Measurements from ENCODE around the gene ACVR1B. TPM values are rescaled to one million over a fixed set of nuclear protein-coding genes. Genes with fewer than 3 reads are reported as not detected.
A peak's percentile ranks its signal among the peaks of the same experiment; 100 is the strongest.
"Not testable (repeated sequence)": the region's sequence is repeated elsewhere in the genome, so short reads cannot be mapped to it uniquely, and the experiment has no call there.

Gene ACVR1B
- total RNA-seq, 1 experiment from 2014 or later, result 13.4 TPM

- Histone ChIP-seq H3K9me2 (ENCODE audit: insufficient read depth) (no peaks in the 10 kb centered on the region), H3K36me3 (ENCODE audit: low read depth) (no peaks in the 10 kb centered on the region), H3K27ac (no peak overlapping the region), H4K20me1 (ENCODE audit: insufficient read depth) (peaks cover 13% of the 10 kb centered on the region; the same call in 1 of the 2 replicates), H3F3A (ENCODE audit: insufficient read depth, low read depth) (peaks cover 6% of the 10 kb centered on the region; the same call in 1 of the 2 replicates), H3K4me3 (no peak overlapping the region), H3K9me3 (ENCODE audit: insufficient read depth, low read depth) (no peaks in the 10 kb centered on the region), H2AFZ (no peak overlapping the region), H3K4me2 (no peak overlapping the region), H3K27me3 (ENCODE audit: insufficient read depth, low read depth) (no peaks in the 10 kb centered on the region), H3K4me1 (replicated peaks; ENCODE audit: insufficient read depth) (no peaks in the 10 kb centered on the region), H3K79me2 (ENCODE audit: low read depth) (no peaks in the 10 kb centered on the region)
- TF ChIP-seq, protein P1, sequence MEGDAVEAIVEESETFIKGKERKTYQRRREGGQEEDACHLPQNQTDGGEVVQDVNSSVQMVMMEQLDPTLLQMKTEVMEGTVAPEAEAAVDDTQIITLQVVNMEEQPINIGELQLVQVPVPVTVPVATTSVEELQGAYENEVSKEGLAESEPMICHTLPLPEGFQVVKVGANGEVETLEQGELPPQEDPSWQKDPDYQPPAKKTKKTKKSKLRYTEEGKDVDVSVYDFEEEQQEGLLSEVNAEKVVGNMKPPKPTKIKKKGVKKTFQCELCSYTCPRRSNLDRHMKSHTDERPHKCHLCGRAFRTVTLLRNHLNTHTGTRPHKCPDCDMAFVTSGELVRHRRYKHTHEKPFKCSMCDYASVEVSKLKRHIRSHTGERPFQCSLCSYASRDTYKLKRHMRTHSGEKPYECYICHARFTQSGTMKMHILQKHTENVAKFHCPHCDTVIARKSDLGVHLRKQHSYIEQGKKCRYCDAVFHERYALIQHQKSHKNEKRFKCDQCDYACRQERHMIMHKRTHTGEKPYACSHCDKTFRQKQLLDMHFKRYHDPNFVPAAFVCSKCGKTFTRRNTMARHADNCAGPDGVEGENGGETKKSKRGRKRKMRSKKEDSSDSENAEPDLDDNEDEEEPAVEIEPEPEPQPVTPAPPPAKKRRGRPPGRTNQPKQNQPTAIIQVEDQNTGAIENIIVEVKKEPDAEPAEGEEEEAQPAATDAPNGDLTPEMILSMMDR (conservative IDR thresholded peaks at IDR 0.05), result no peak
- no peak for TF ChIP-seq EZH2 (IDR thresholded peaks at IDR 0.05; ENCODE audit: low read depth)
- BruUV-seq (replicated peaks), result no TSS peak
- CTCF ChIA-PET, result interaction anchor here (0.7 to 1.2 kb wide), 2 partner anchors 82 to 1014 kb away, joined by 3 to 5 read pairs; no protein-coding TSS in a partner anchor
- DNase-seq, result no peak
- POLR2A ChIA-PET (ENCODE audit: unreplicated experiment), result no interaction called here
- intact Hi-C loops (cut with micrococcal nuclease; ENCODE audit: unreplicated experiment), result no loop called here
Measured at GRCh38 chr12:51977320-51977753, 25.8 kb downstream of the ACVR1B start.

DNA sequence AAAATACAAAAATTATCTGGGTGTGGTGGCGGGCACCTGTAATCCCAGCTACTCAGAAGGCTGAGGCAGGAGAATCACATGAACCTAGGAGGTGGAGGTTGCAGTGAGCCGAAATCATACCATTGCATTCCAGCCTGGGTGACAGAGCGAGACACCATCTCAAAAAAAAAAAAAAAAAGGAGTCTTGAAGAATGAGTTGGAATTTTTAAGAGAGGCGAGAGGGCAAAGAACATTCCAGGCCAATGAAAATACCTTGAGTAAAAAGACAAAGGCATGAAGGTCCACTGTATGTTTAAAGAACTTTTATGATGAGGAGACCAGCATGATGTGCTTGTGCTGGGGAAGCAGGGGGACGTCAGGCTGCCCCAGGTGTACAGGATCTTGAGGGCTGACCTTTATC lies 27.8 kb downstream of the ACVR1B start:
- H3F3A ChIP-seq (ENCODE audit: insufficient read depth, low read depth); H3K4me1 ChIP-seq (replicated peaks; ENCODE audit: insufficient read depth); H3K9me2 ChIP-seq (ENCODE audit: insufficient read depth); H3K9me3 ChIP-seq (ENCODE audit: insufficient read depth, low read depth); POLR2A ChIA-PET (ENCODE audit: unreplicated experiment); H3K79me2 ChIP-seq (ENCODE audit: low read depth); H3K4me2 ChIP-seq; H3K36me3 ChIP-seq (ENCODE audit: low read depth); intact Hi-C loops (cut with micrococcal nuclease; ENCODE audit: unreplicated experiment); H3K27ac ChIP-seq; H3K27me3 ChIP-seq (ENCODE audit: insufficient read depth, low read depth); H2AFZ ChIP-seq; BruUV-seq (replicated peaks); DNase-seq; H3K4me3 ChIP-seq; H4K20me1 ChIP-seq (ENCODE audit: insufficient read depth): not testable (repeated sequence)
- CTCF ChIA-PET, result interaction anchor here (0.6 kb wide), 1 partner anchor 85 kb away, joined by 5 read pairs; no protein-coding TSS in a partner anchor

- no peak overlapping the region for H2AFZ ChIP-seq
- no TSS peak for BruUV-seq (replicated peaks)
- H3K9me2 ChIP-seq (ENCODE audit: insufficient read depth), result no peaks in the 10 kb centered on the region
- no peaks in the 10 kb centered on the region for H3K4me1 ChIP-seq (replicated peaks; ENCODE audit: insufficient read depth)
- H3K4me2 ChIP-seq, result no peak overlapping the region
- TF ChIP-seq, protein P1 (conservative IDR thresholded peaks at IDR 0.05), result peak; percentile 91
- no peak for TF ChIP-seq EZH2 (IDR thresholded peaks at IDR 0.05; ENCODE audit: low read depth)
- POLR2A ChIA-PET (ENCODE audit: unreplicated experiment), result no interaction called here
- H3K36me3 ChIP-seq (ENCODE audit: low read depth), result peaks cover 4% of the 10 kb centered on the region; the same call in 1 of the 2 replicates
- peaks cover 6% of the 10 kb centered on the region; the same call in 1 of the 2 replicates for H3F3A ChIP-seq (ENCODE audit: insufficient read depth, low read depth)
- no peaks in the 10 kb centered on the region for H3K79me2 ChIP-seq (ENCODE audit: low read depth)
- no peak overlapping the region for H3K27ac ChIP-seq
- no peak overlapping the region for H3K4me3 ChIP-seq
- peaks cover 3% of the 10 kb centered on the region; the same call in 1 of the 2 replicates for H4K20me1 ChIP-seq (ENCODE audit: insufficient read depth)
- CTCF ChIA-PET, result interaction anchor here (0.5 kb wide), 1 partner anchor 720 kb away, joined by 10 read pairs; no protein-coding TSS in a partner anchor
- H3K9me3 ChIP-seq (ENCODE audit: insufficient read depth, low read depth), result no peaks in the 10 kb centered on the region
- DNase-seq, result peak in 1 of 2 experiments; percentile 43
- intact Hi-C loops (cut with micrococcal nuclease; ENCODE audit: unreplicated experiment), result loop anchor here (1.0 kb wide), 2 partner anchors 85 to 559 kb away; no protein-coding TSS in a partner anchor
- H3K27me3 ChIP-seq (ENCODE audit: insufficient read depth, low read depth), result no peaks in the 10 kb centered on the region
Measured at GRCh38 chr12:51980051-51980808, 28.7 kb downstream of the ACVR1B start.

All from PC-9 (cell line).